Neuronal stem cell (in vitro differentiated cells): ENCODE results near the gene SEL1L3.

Experiments used
- DNase-seq: peaks from one replicate; pipeline ENCODE4 v3.0.0-alpha.2; 2013; ENCODE audit warnings: low spot score
- H2AFZ ChIP-seq: one replicate; pipeline ENCODE4 v1.6.1; 2013; ENCODE audit warnings: mild to moderate bottlenecking, low read length, inconsistent platforms
- H2AK5ac ChIP-seq: 2 replicates; pipeline ENCODE4 v1.6.1; 2013; ENCODE audit warnings: low read depth, mild to moderate bottlenecking, inconsistent platforms, low read length, moderate library complexity, mixed read lengths
- H2BK120ac ChIP-seq: 2 replicates; pipeline ENCODE4 v1.6.1; 2013; ENCODE audit warnings: low read depth, mild to moderate bottlenecking, inconsistent platforms, low read length, moderate library complexity, mixed read lengths
- H2BK12ac ChIP-seq: one replicate; pipeline ENCODE4 v1.6.1; 2013; ENCODE audit warnings: low read length, inconsistent platforms
- H2BK15ac ChIP-seq: 2 replicates; pipeline ENCODE4 v1.6.1; 2013; ENCODE audit warnings: mild to moderate bottlenecking, low read length, inconsistent platforms, mixed read lengths
- H2BK5ac ChIP-seq: one replicate; pipeline ENCODE4 v1.6.1; 2013; ENCODE audit warnings: inconsistent platforms, mild to moderate bottlenecking, low read length, moderate library complexity
- H3K14ac ChIP-seq: one replicate; pipeline ENCODE4 v1.6.1; 2013; ENCODE audit warnings: low read length, inconsistent platforms
- H3K18ac ChIP-seq: 2 replicates; pipeline ENCODE4 v1.6.1; 2013; ENCODE audit warnings: low read length, inconsistent platforms
- H3K23ac ChIP-seq: 2 replicates; pipeline ENCODE4 v1.6.1; 2013; ENCODE audit warnings: low read depth, mild to moderate bottlenecking, mixed read lengths, low read length, inconsistent platforms; ENCODE audit not compliant: poor library complexity
- H3K27ac ChIP-seq: replicated peaks from 3 replicates; pipeline ENCODE4 v1.5.1; 2013; ENCODE audit warnings: low read length, inconsistent platforms
- H3K27me3 ChIP-seq, 3 experiments: 2 replicates each; pipeline ENCODE4 v1.6.1; 2013; ENCODE audit warnings: low read length in 3 of 3, mild to moderate bottlenecking in 2 of 3, inconsistent platforms in 1 of 3, low read depth in 1 of 3, mixed read lengths in 1 of 3, moderate library complexity in 1 of 3; ENCODE audit not compliant: control insufficient read depth in 3 of 3, insufficient read depth in 3 of 3
- H3K36me3 ChIP-seq, 2 donors: replicated peaks in 1 of 2; 2 replicates each; pipeline ENCODE4 v1.6.1; 2013; ENCODE audit warnings: low read length in 2 of 2; ENCODE audit not compliant: control insufficient read depth in 2 of 2, insufficient read depth in 2 of 2
- H3K4ac ChIP-seq: 2 replicates; pipeline ENCODE4 v1.6.1; 2013; ENCODE audit warnings: inconsistent platforms, mild to moderate bottlenecking, low read length, moderate library complexity
- H3K4me1 ChIP-seq, 2 donors: 1 replicate in 1 of 2; 2 replicates in 1 of 2; pipeline ENCODE4 v1.6.1; 2013; ENCODE audit warnings: low read length in 2 of 2, low read depth in 1 of 2; ENCODE audit not compliant: control insufficient read depth in 2 of 2, insufficient read depth in 1 of 2
- H3K4me2 ChIP-seq: one replicate; pipeline ENCODE4 v1.6.1; 2013; ENCODE audit warnings: mild to moderate bottlenecking, low read length, inconsistent platforms; ENCODE audit not compliant: insufficient read depth, poor library complexity, severe bottlenecking
- H3K4me3 ChIP-seq, 2 donors: 2 replicates each; pipeline ENCODE4 v1.5.1; 2013; ENCODE audit warnings: low read length in 2 of 2, mild to moderate bottlenecking in 2 of 2, inconsistent platforms in 1 of 2, moderate library complexity in 1 of 2
- H3K79me1 ChIP-seq: one replicate; pipeline ENCODE4 v1.6.1; 2013; ENCODE audit warnings: low read depth, mild to moderate bottlenecking, inconsistent platforms, low read length, moderate library complexity
- H3K9ac ChIP-seq: one replicate; pipeline ENCODE4 v1.6.1; 2013; ENCODE audit warnings: mild to moderate bottlenecking, low read depth, low read length, inconsistent platforms; ENCODE audit not compliant: poor library complexity
- H3K9me3 ChIP-seq, 2 donors: replicated peaks in 1 of 2; 2 replicates each; pipeline versions ENCODE3 to v1.6.1; 2013; ENCODE audit warnings: low read length in 2 of 2, mild to moderate bottlenecking in 2 of 2, inconsistent platforms in 1 of 2, low read depth in 1 of 2, mixed read lengths in 1 of 2, moderate library complexity in 1 of 2; ENCODE audit not compliant: control insufficient read depth in 2 of 2, insufficient read depth in 1 of 2
- H4K8ac ChIP-seq: one replicate; pipeline ENCODE4 v1.6.1; 2013; ENCODE audit warnings: low read depth, mild to moderate bottlenecking, inconsistent platforms, low read length, moderate library complexity
- H4K91ac ChIP-seq: one replicate; pipeline ENCODE4 v1.6.1; 2013; ENCODE audit warnings: low read length, low read depth, mild to moderate bottlenecking, inconsistent platforms; ENCODE audit not compliant: poor library complexity
- WGBS, 2 donors: extraction: QIAGEN DNeasy Blood & Tissue Kit; methylation state at CpG; one replicate each; pipeline ENCODE4 v1.1.7; 2013; ENCODE audit warnings: missing lambda C conversion rate in 2 of 2, mixed read lengths in 1 of 2; ENCODE audit not compliant: insufficient read length in 2 of 2, insufficient replicate concordance in 1 of 2; ENCODE audit errors: extremely low coverage in 2 of 2; 5-methylcytosine and 5-hydroxymethylcytosine counted together

The SEL1L3 gene

GRCh38 chr4:25857851-25858400 is 4.9 kb downstream of the SEL1L3 start:
- no peak overlapping the region for H3K27ac ChIP-seq
- no peak overlapping the region for H3K14ac ChIP-seq
- H4K91ac ChIP-seq, result no peak overlapping the region
- DNase-seq, result no peak
- no peak overlapping the region for H2BK12ac ChIP-seq
- H3K18ac ChIP-seq, result no peak overlapping the region
- no peak overlapping the region for H4K8ac ChIP-seq
- no peak overlapping the region for H2BK5ac ChIP-seq
- H3K9ac ChIP-seq, result no peak overlapping the region
- no peak overlapping the region for H2AFZ ChIP-seq
- peaks cover 0 to 25% (median 0%) of the 10 kb centered on the region in 3 experiments for H3K27me3 ChIP-seq
- no peaks in the 10 kb centered on the region for H3K36me3 ChIP-seq
- no peak overlapping the region for H3K4ac ChIP-seq
- no peak overlapping the region for H3K4me3 ChIP-seq
- peaks cover 2% of the 10 kb centered on the region for H3K79me1 ChIP-seq
- no peak overlapping the region for H2BK120ac ChIP-seq
- peaks cover 8 to 16% of the 10 kb centered on the region in 2 donors for H3K4me1 ChIP-seq
- H3K9me3 ChIP-seq, result no peaks in the 10 kb centered on the region
- WGBS, 2 donors, result no CpG with 5 or more reads among the region's 8 CpGs
- H2AK5ac ChIP-seq, result no peak overlapping the region
- no peak overlapping the region for H3K4me2 ChIP-seq
- H3K23ac ChIP-seq, result no peak overlapping the region
- no peak overlapping the region for H2BK15ac ChIP-seq

DNA sequence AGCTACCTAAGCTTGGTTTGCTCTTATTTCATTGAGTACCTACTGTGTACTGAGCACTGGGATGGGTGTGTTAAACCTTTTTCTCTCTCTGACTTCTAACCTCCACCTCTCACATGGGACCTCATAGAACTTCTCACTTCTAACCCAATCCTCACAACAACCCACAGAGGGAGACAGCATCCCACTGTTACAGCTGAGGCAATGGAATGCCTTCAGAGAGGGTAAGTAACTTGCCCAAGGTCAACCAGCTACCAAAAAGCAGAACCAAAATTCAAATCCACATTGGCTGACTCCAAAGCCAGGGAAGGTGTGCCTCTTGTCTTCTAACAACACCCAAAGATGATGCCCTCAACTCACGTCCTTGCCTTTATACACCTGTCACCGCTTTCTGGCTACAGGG is 5.4 kb downstream of the SEL1L3 start:
- Histone ChIP-seq H3K18ac (no peak overlapping the region), H3K4me3 (no peak overlapping the region), H2AFZ (no peak overlapping the region), H2BK120ac (no peak overlapping the region), H2AK5ac (no peak overlapping the region), H4K91ac (no peak overlapping the region), H3K27ac (no peak overlapping the region), H3K79me1 (peaks cover 2% of the 10 kb centered on the region), H3K14ac (no peak overlapping the region), H3K27me3 (peaks cover 0 to 25% (median 0%) of the 10 kb centered on the region in 3 experiments), H2BK5ac (no peak overlapping the region), H3K4me2 (no peak overlapping the region), H3K4ac (no peak overlapping the region), H4K8ac (no peak overlapping the region), H3K9me3 (no peaks in the 10 kb centered on the region), H2BK15ac (no peak overlapping the region), H3K4me1 (peaks cover 8 to 16% of the 10 kb centered on the region in 2 donors), H2BK12ac (no peak overlapping the region), H3K9ac (no peak overlapping the region), H3K23ac (no peak overlapping the region), H3K36me3 (no peaks in the 10 kb centered on the region)
- no peak for DNase-seq
- no CpG with 5 or more reads among the region's 2 CpGs for WGBS, 2 donors

- Histone ChIP-seq H4K91ac (no peak overlapping the region), H2BK15ac (no peak overlapping the region), H2AK5ac (no peak overlapping the region), H3K27me3 (peaks cover 0 to 23% (median 0%) of the 10 kb centered on the region in 3 experiments), H3K79me1 (peaks cover 2% of the 10 kb centered on the region), H3K14ac (no peak overlapping the region), H2AFZ (no peak overlapping the region), H4K8ac (no peak overlapping the region), H3K36me3 (no peaks in the 10 kb centered on the region), H3K4me2 (no peak overlapping the region), H3K23ac (no peak overlapping the region), H3K9me3 (no peaks in the 10 kb centered on the region), H3K18ac (no peak overlapping the region), H3K9ac (no peak overlapping the region), H3K27ac (no peak overlapping the region), H3K4me1 (peaks cover 8 to 16% of the 10 kb centered on the region in 2 donors), H3K4ac (no peak overlapping the region), H2BK12ac (no peak overlapping the region), H2BK120ac (no peak overlapping the region), H2BK5ac (no peak overlapping the region), H3K4me3 (no peak overlapping the region)
- no CpG with 5 or more reads among the region's 1 CpG for WGBS, 2 donors
- DNase-seq, result no peak
Observed at GRCh38 chr4:25856756-25857155, 6.0 kb downstream of the SEL1L3 start.

- H3K4me1 ChIP-seq, result peaks cover 2 to 5% of the 10 kb centered on the region in 2 donors
- H4K8ac ChIP-seq, result no peak overlapping the region
- H3K4ac ChIP-seq, result no peak overlapping the region
- H2BK120ac ChIP-seq, result no peak overlapping the region
- H3K23ac ChIP-seq, result no peak overlapping the region
- H2BK5ac ChIP-seq, result no peak overlapping the region
- H4K91ac ChIP-seq, result no peak overlapping the region
- no peaks in the 10 kb centered on the region for H3K79me1 ChIP-seq
- H2AK5ac ChIP-seq, result no peak overlapping the region
- no peak overlapping the region for H2AFZ ChIP-seq
- H3K18ac ChIP-seq, result no peak overlapping the region
- no peak overlapping the region for H3K14ac ChIP-seq
- no peak overlapping the region for H2BK12ac ChIP-seq
- H3K4me2 ChIP-seq, result no peak overlapping the region
- no peak for DNase-seq
- no peaks in the 10 kb centered on the region for H3K27me3 ChIP-seq
- H3K27ac ChIP-seq, result no peak overlapping the region
- no peaks in the 10 kb centered on the region for H3K9me3 ChIP-seq
- no peak overlapping the region for H3K9ac ChIP-seq
- H3K4me3 ChIP-seq, result no peak overlapping the region
- no CpG with 5 or more reads among the region's 3 CpGs for WGBS, 2 donors
- no peak overlapping the region for H2BK15ac ChIP-seq
- H3K36me3 ChIP-seq, result no peaks in the 10 kb centered on the region
Observed at GRCh38 chr4:25852103-25852502, 10.7 kb downstream of the SEL1L3 start.
